H1 (cell line): ENCODE data around the gene SPEF1. TPM values are rescaled to one million over a fixed set of nuclear protein-coding genes. Genes with fewer than 3 reads are reported as not detected.

Source experiments
- CTCF ChIA-PET: fragments of 300-600 bp; sonication (Branson Sonifier 250); formaldehyde crosslinking; loops from one replicate; lab custom pipeline; 2021; ENCODE audit not compliant: partially characterized antibody; lab: Charles Lee
- POLR2A ChIA-PET: fragments of 300-600 bp; sonication (Branson Sonifier 250); formaldehyde crosslinking; loops from one replicate; lab custom pipeline; 2021; ENCODE audit warnings: inconsistent platforms; ENCODE audit not compliant: partially characterized antibody; lab: Charles Lee
- DNase-seq, 2 experiments: peaks; one replicate each; pipeline versions ENCODE4 v3.0.0 to v3.0.0-alpha.2; 2010 to 2022; ENCODE audit warnings: low spot score in 2 of 2, low read depth in 1 of 2, mixed read lengths in 1 of 2
- FAIRE-seq: peaks from 2 replicates; lab custom pipeline; 2011; peaks lifted over from hg19 to GRCh38; lab: Jason Lieb, UNC
- H2AFZ ChIP-seq: 2 replicates; pipeline ENCODE4 v1.8.1; 2012; ENCODE audit warnings: low read length, inconsistent platforms
- H2AK5ac ChIP-seq: 2 replicates; pipeline ENCODE4 v1.6.1; 2013; ENCODE audit warnings: low read depth, low read length
- H2BK120ac ChIP-seq: replicated peaks from 2 replicates; pipeline ENCODE3; 2013; ENCODE audit warnings: low read depth, low read length, inconsistent platforms
- H2BK12ac ChIP-seq: 2 replicates; pipeline ENCODE4 v1.6.1; 2013; ENCODE audit warnings: low read depth, low read length
- H2BK15ac ChIP-seq: 2 replicates; pipeline ENCODE4 v1.6.1; 2013; ENCODE audit warnings: low read length
- H2BK20ac ChIP-seq: 2 replicates; pipeline ENCODE4 v1.6.1; 2013; ENCODE audit warnings: low read length
- H2BK5ac ChIP-seq: 2 replicates; pipeline ENCODE4 v1.6.1; 2013; ENCODE audit warnings: low read depth, low read length
- H3K14ac ChIP-seq: 2 replicates; pipeline ENCODE4 v1.6.1; 2013; ENCODE audit warnings: inconsistent platforms; ENCODE audit not compliant: insufficient read length
- H3K18ac ChIP-seq: 2 replicates; pipeline ENCODE4 v1.6.1; 2013; ENCODE audit warnings: low read length; ENCODE audit errors: extremely low read depth
- H3K23ac ChIP-seq: 2 replicates; pipeline ENCODE4 v1.6.1; 2013; ENCODE audit warnings: inconsistent platforms; ENCODE audit not compliant: insufficient read length
- H3K23me2 ChIP-seq: 2 replicates; pipeline ENCODE4 v1.6.1; 2013; ENCODE audit warnings: low read depth, low read length
- H3K27ac ChIP-seq: 2 replicates; pipeline ENCODE4 v1.6.1; 2011; ENCODE audit warnings: low read depth, low read length, inconsistent platforms
- H3K27me3 ChIP-seq, 4 experiments: replicated peaks in 1 of 4; 1 replicate in 1 of 4; 2 replicates in 3 of 4; pipeline versions ENCODE4 v1.6.1 to v1.8.1; 2011 to 2013; ENCODE audit warnings: low read length in 3 of 4, mild to moderate bottlenecking in 3 of 4, inconsistent platforms in 2 of 4, mixed read lengths in 2 of 4, moderate library complexity in 1 of 4; ENCODE audit not compliant: control insufficient read depth in 3 of 4, insufficient read depth in 3 of 4; ENCODE audit errors: extremely low read depth in 1 of 4
- H3K36me3 ChIP-seq, 4 experiments: 2 replicates each; pipeline versions ENCODE4 v1.6.1 to v1.8.1; 2011 to 2013; ENCODE audit warnings: mild to moderate bottlenecking in 4 of 4, low read length in 3 of 4, moderate library complexity in 2 of 4, control low read depth in 1 of 4, inconsistent platforms in 1 of 4; ENCODE audit not compliant: insufficient read depth in 4 of 4, control insufficient read depth in 2 of 4
- H3K4ac ChIP-seq: replicated peaks from 2 replicates; pipeline ENCODE3; 2013; ENCODE audit warnings: low read length, low read depth, mixed read lengths, inconsistent platforms; ENCODE audit not compliant: insufficient read length
- H3K4me1 ChIP-seq, 4 experiments: replicated peaks in 1 of 4; 1 replicate in 1 of 4; 2 replicates in 3 of 4; pipeline versions ENCODE4 v1.6.1 to v1.8.1; 2011 to 2013; ENCODE audit warnings: low read length in 3 of 4, inconsistent platforms in 2 of 4, mixed read lengths in 1 of 4; ENCODE audit not compliant: insufficient read depth in 4 of 4, control insufficient read depth in 3 of 4
- H3K4me2 ChIP-seq, 2 experiments: 2 replicates each; pipeline versions ENCODE4 v1.6.1 to v1.8.1; 2011 to 2013; ENCODE audit warnings: low read depth in 2 of 2, low read length in 2 of 2, control low read depth in 1 of 2, inconsistent platforms in 1 of 2, mild to moderate bottlenecking in 1 of 2; ENCODE audit not compliant: insufficient read depth in 1 of 2
- H3K4me3 ChIP-seq, 4 experiments: fragments of 200-600, 300-600 bp in 1 of 4; sonication (generic), shearing (Covaris generic), sonication (Bioruptor Twin) in 1 of 4; 2 replicates each; pipeline versions ENCODE4 v1.5.1 to v1.8.1; 2011 to 2016; ENCODE audit warnings: low read length in 4 of 4, low read depth in 3 of 4, control low read depth in 2 of 4, inconsistent platforms in 2 of 4, mild to moderate bottlenecking in 2 of 4, mixed read lengths in 1 of 4, moderate library complexity in 1 of 4; ENCODE audit not compliant: insufficient read depth in 2 of 4; ENCODE audit errors: extremely low read depth in 1 of 4
- H3K56ac ChIP-seq: replicated peaks from 2 replicates; pipeline ENCODE3; 2013; ENCODE audit warnings: low read depth, mild to moderate bottlenecking, mixed read lengths, low read length, inconsistent platforms; ENCODE audit not compliant: insufficient read length
- H3K79me1 ChIP-seq: 2 replicates; pipeline ENCODE4 v1.6.1; 2013; ENCODE audit warnings: low read depth, low read length, control low read depth
- H3K79me2 ChIP-seq, 2 experiments: 2 replicates each; pipeline versions ENCODE4 v1.6.1 to v1.8.1; 2012 to 2013; ENCODE audit warnings: low read length in 2 of 2, mild to moderate bottlenecking in 2 of 2, inconsistent platforms in 1 of 2; ENCODE audit not compliant: insufficient read depth in 2 of 2, control insufficient read depth in 1 of 2
- H3K9ac ChIP-seq, 4 experiments: replicated peaks in 1 of 4; 1 replicate in 1 of 4; 2 replicates in 3 of 4; pipeline versions ENCODE4 v1.6.1 to v1.8.1; 2011 to 2013; ENCODE audit warnings: low read depth in 3 of 4, low read length in 3 of 4, control low read depth in 2 of 4, mild to moderate bottlenecking in 2 of 4, moderate library complexity in 2 of 4, inconsistent platforms in 1 of 4; ENCODE audit errors: extremely low read depth in 1 of 4
- H3K9me3 ChIP-seq, 2 experiments: 2 replicates each; pipeline versions ENCODE4 v1.6.1 to v1.8.1; 2012 to 2013; ENCODE audit warnings: mild to moderate bottlenecking in 2 of 2, moderate library complexity in 2 of 2, control low read depth in 1 of 2, inconsistent platforms in 1 of 2, low read depth in 1 of 2, low read length in 1 of 2, mixed read lengths in 1 of 2; ENCODE audit not compliant: insufficient read depth in 2 of 2
- H4K20me1 ChIP-seq, 2 experiments: replicated peaks in 1 of 2; 2 replicates each; pipeline versions ENCODE3 to v1.8.1; 2011 to 2013; ENCODE audit warnings: inconsistent platforms in 2 of 2, low read length in 2 of 2, mild to moderate bottlenecking in 1 of 2; ENCODE audit not compliant: insufficient read depth in 2 of 2, control insufficient read depth in 1 of 2
- H4K5ac ChIP-seq: 2 replicates; pipeline ENCODE4 v1.6.1; 2013; ENCODE audit warnings: low read length, low read depth, mixed read lengths, inconsistent platforms; ENCODE audit not compliant: insufficient read length
- H4K8ac ChIP-seq: 2 replicates; pipeline ENCODE4 v1.8.0; 2013; ENCODE audit warnings: mild to moderate bottlenecking, moderate library complexity, low read length, inconsistent platforms; ENCODE audit not compliant: insufficient read depth; ENCODE audit errors: extremely low read depth
- H4K91ac ChIP-seq: replicated peaks from 2 replicates; pipeline ENCODE3; 2013; ENCODE audit warnings: low read length, mixed read lengths, inconsistent platforms; ENCODE audit not compliant: insufficient read length
- EZH2 ChIP-seq: fragments of 200-600 bp; sonication (generic); IDR thresholded peaks from 2 replicates; pipeline ENCODE4 v1.7.1; 2012; ENCODE audit warnings: low read depth, mild to moderate bottlenecking, moderate library complexity, low read length, inconsistent platforms; ENCODE audit not compliant: severe bottlenecking
- SAP30 ChIP-seq: fragments of 300-600 bp; sonication (generic); IDR thresholded peaks from 2 replicates; pipeline ENCODE4 v1.7.1; 2012; ENCODE audit warnings: low read length, moderate library complexity, mild to moderate bottlenecking, inconsistent platforms; ENCODE audit not compliant: insufficient read depth, insufficient replicate concordance
- WGBS, 2 experiments: shearing (Covaris generic) in 1 of 2; methylation state at CpG; one replicate each; pipeline versions ENCODE4 v1.1.6 to v1.1.7; 2013 to 2015; ENCODE audit warnings: low lambda C conversion rate in 2 of 2, mixed read lengths in 2 of 2, inconsistent platforms in 1 of 2, low coverage in 1 of 2, missing lambda C conversion rate in 1 of 2; ENCODE audit not compliant: insufficient replicate concordance in 2 of 2, insufficient coverage in 1 of 2, insufficient read length in 1 of 2; ENCODE audit errors: extremely low coverage in 1 of 2, missing lambda C conversion rate in 1 of 2; 5-methylcytosine and 5-hydroxymethylcytosine counted together
- polyA plus RNA-seq, 7 experiments: library from polyadenylated mRNA; depleted of rRNA in 3 of 7; stranded (reverse) in 5 of 7; unstranded in 2 of 7; fragments of >200 nt in 5 of 7; fragments of 200-250 nt in 2 of 7; gene quantifications; 1 replicate in 5 of 7; 2 replicates in 1 of 7; 4 replicates in 1 of 7; pipeline versions ENCODE4 v1.2.1 to v1.2.3, GENCODE V29; 2011 to 2013; ENCODE audit warnings: missing spikeins in 2 of 7, mixed read lengths in 2 of 7
- total RNA-seq: library from RNA; stranded (reverse); fragmentation: NEBNext Ultra II Directional; extraction: Animal tissue kit (Norgen Biotek cat#: 25700); gene quantifications from 2 replicates; pipeline ENCODE4 v1.2.1, GENCODE V29; 2021

SPEF1 gene
- total and polyA plus RNA-seq, 2 of the 8 experiments (the other 6 are each of a cell fraction or from before 2014, with no cell fraction given): 0.51 to 0.71 TPM

GRCh38 chr20:3759316-3759823, 21.9 kb downstream of the SPEF1 start:
- H3K27me3 ChIP-seq: no peaks in the 10 kb centered on the region
- no peak overlapping the region for H3K56ac ChIP-seq
- peaks cover 0 to 15% (median 2%) of the 10 kb centered on the region in 4 experiments; a peak in 5 of 8 replicates for H3K36me3 ChIP-seq
- no peak overlapping the region for H4K5ac ChIP-seq
- H3K9ac ChIP-seq: no peak overlapping the region; a peak in 1 of 7 replicates
- no peak overlapping the region for H3K27ac ChIP-seq
- ChIA-PET POLR2A (interaction anchor here (0.7 to 3.4 kb wide), 5 partner anchors 9 to 127 kb away, joined by 3 to 13 read pairs (median 5); partner anchors contain the start of gene ADISSP), CTCF (interaction anchor here (0.9 to 18.6 kb wide), 6 partner anchors 4 to 83 kb away, joined by 3 to 277 read pairs (median 116); partner anchors contain the start of genes ADISSP and HSPA12B)
- H3K4me1 ChIP-seq: no peaks in the 10 kb centered on the region
- H3K18ac ChIP-seq: no peak overlapping the region
- no peak overlapping the region for H2BK15ac ChIP-seq
- no peak overlapping the region for H2AFZ ChIP-seq
- no peak for DNase-seq
- no peak overlapping the region for H2BK120ac ChIP-seq
- no peak for TF ChIP-seq EZH2
- no peak for TF ChIP-seq SAP30
- no peak overlapping the region for H4K8ac ChIP-seq
- H2BK20ac ChIP-seq: no peak overlapping the region
- H2BK5ac ChIP-seq: no peak overlapping the region
- 90% methylated on average over 11 of the region's 11 CpGs; no CpG with 5 or more reads in 1 of the 2 experiments for WGBS, 2 experiments
- H3K9me3 ChIP-seq: no peaks in the 10 kb centered on the region
- H4K20me1 ChIP-seq: peaks cover 6 to 17% of the 10 kb centered on the region in 2 experiments
- H2BK12ac ChIP-seq: no peak overlapping the region
- H2AK5ac ChIP-seq: no peak overlapping the region
- H3K4me2 ChIP-seq: no peak overlapping the region
- no peak overlapping the region for H3K4ac ChIP-seq
- no peaks in the 10 kb centered on the region for H3K23me2 ChIP-seq
- H3K4me3 ChIP-seq: no peak overlapping the region
- no peak for FAIRE-seq
- no peak overlapping the region for H4K91ac ChIP-seq
- no peak overlapping the region for H3K14ac ChIP-seq
- no peak overlapping the region for H3K23ac ChIP-seq
- H3K79me2 ChIP-seq: peaks cover 0 to 5% of the 10 kb centered on the region in 2 experiments; a peak in 1 of 4 replicates
- H3K79me1 ChIP-seq: peaks cover 10% of the 10 kb centered on the region
